H9 (cell line): ENCODE measurements around the gene MBTPS2. TPM values are rescaled to one million over a fixed set of nuclear protein-coding genes. Genes with fewer than 3 reads are reported as not detected.

ENCODE experiments used
- DNase-seq: peaks from one replicate; pipeline ENCODE4 v3.0.0-alpha.2; 2017
- H2AFZ ChIP-seq: one replicate; pipeline ENCODE4 v1.6.1; 2013; ENCODE audit warnings: mild to moderate bottlenecking, low read length, control low read depth, moderate library complexity
- H2AK5ac ChIP-seq: 2 replicates; pipeline ENCODE4 v1.6.1; 2013; ENCODE audit warnings: low read length, control low read depth, mixed read lengths; ENCODE audit not compliant: insufficient read length
- H2BK120ac ChIP-seq: one replicate; pipeline ENCODE4 v1.6.1; 2013; ENCODE audit warnings: low read depth, mild to moderate bottlenecking, low read length, control low read depth, inconsistent platforms; ENCODE audit not compliant: poor library complexity, severe bottlenecking
- H2BK12ac ChIP-seq: 2 replicates; pipeline ENCODE4 v1.6.1; 2013; ENCODE audit warnings: low read length, control low read depth, mixed read lengths, low read depth; ENCODE audit not compliant: insufficient read length
- H2BK15ac ChIP-seq: 2 replicates; pipeline ENCODE4 v1.6.1; 2013; ENCODE audit warnings: low read depth, low read length, control low read depth
- H2BK20ac ChIP-seq: one replicate; pipeline ENCODE4 v1.6.1; 2013; ENCODE audit warnings: low read depth, mild to moderate bottlenecking, low read length, control low read depth, inconsistent platforms; ENCODE audit not compliant: poor library complexity, severe bottlenecking
- H2BK5ac ChIP-seq: 2 replicates; pipeline ENCODE4 v1.6.1; 2013; ENCODE audit warnings: low read length, control low read depth, mixed read lengths; ENCODE audit not compliant: insufficient read length
- H3K14ac ChIP-seq: 2 replicates; pipeline ENCODE4 v1.6.1; 2013; ENCODE audit warnings: low read length, control low read depth; ENCODE audit not compliant: insufficient read depth
- H3K18ac ChIP-seq: 2 replicates; pipeline ENCODE4 v1.6.1; 2013; ENCODE audit warnings: low read depth, mild to moderate bottlenecking, mixed read lengths, low read length, control low read depth; ENCODE audit not compliant: insufficient read length
- H3K23ac ChIP-seq: 2 replicates; pipeline ENCODE4 v1.6.1; 2013; ENCODE audit warnings: low read length, control low read depth, mixed read lengths, low read depth; ENCODE audit not compliant: insufficient read length
- H3K23me2 ChIP-seq: 2 replicates; pipeline ENCODE4 v1.6.1; 2013; ENCODE audit warnings: low read depth, mild to moderate bottlenecking, mixed read lengths, low read length, control low read depth; ENCODE audit not compliant: insufficient read length, poor library complexity, severe bottlenecking
- H3K27ac ChIP-seq: 2 replicates; pipeline ENCODE4 v1.5.1; 2013; ENCODE audit warnings: low read length, control low read depth, mixed read lengths, low read depth; ENCODE audit not compliant: insufficient read length
- H3K27me3 ChIP-seq: 2 replicates; pipeline ENCODE4 v1.6.1; 2013; ENCODE audit warnings: low read length, control low read depth, inconsistent platforms; ENCODE audit not compliant: insufficient read depth
- H3K4ac ChIP-seq: 2 replicates; pipeline ENCODE4 v1.6.1; 2013; ENCODE audit warnings: low read depth, mild to moderate bottlenecking, control low read depth, inconsistent platforms, low read length, moderate library complexity
- H3K4me1 ChIP-seq: 2 replicates; pipeline ENCODE4 v1.6.1; 2013; ENCODE audit warnings: low read length, control low read depth, inconsistent platforms; ENCODE audit not compliant: insufficient read depth
- H3K4me2 ChIP-seq: 2 replicates; pipeline ENCODE4 v1.6.1; 2013; ENCODE audit warnings: low read length, control low read depth, mixed read lengths; ENCODE audit not compliant: insufficient read length, insufficient read depth
- H3K56ac ChIP-seq: 2 replicates; pipeline ENCODE4 v1.6.1; 2013; ENCODE audit warnings: low read depth, mild to moderate bottlenecking, mixed read lengths, low read length, control low read depth; ENCODE audit not compliant: insufficient read length
- H3K79me1 ChIP-seq: 2 replicates; pipeline ENCODE4 v1.6.1; 2013; ENCODE audit warnings: low read depth, mild to moderate bottlenecking, moderate library complexity, low read length, control low read depth, inconsistent platforms; ENCODE audit not compliant: insufficient read depth, poor library complexity, severe bottlenecking
- H3K79me2 ChIP-seq: 2 replicates; pipeline ENCODE4 v1.6.1; 2013; ENCODE audit warnings: low read length, control low read depth, inconsistent platforms; ENCODE audit not compliant: insufficient read depth
- H3K9ac ChIP-seq: 2 replicates; pipeline ENCODE4 v1.6.1; 2013; ENCODE audit warnings: low read length, control low read depth, mixed read lengths; ENCODE audit not compliant: insufficient read length; ENCODE audit errors: extremely low read depth
- H3K9me3 ChIP-seq: one replicate; pipeline ENCODE4 v1.6.1; 2013; ENCODE audit warnings: low read depth, low read length, inconsistent platforms; ENCODE audit not compliant: control insufficient read depth
- H3T11ph ChIP-seq: one replicate; pipeline ENCODE4 v1.6.1; 2013; ENCODE audit warnings: mild to moderate bottlenecking, low read length, control low read depth, inconsistent platforms
- H4K20me1 ChIP-seq: one replicate; pipeline ENCODE4 v1.6.1; 2013; ENCODE audit not compliant: control insufficient read depth, insufficient read length, insufficient read depth
- H4K5ac ChIP-seq: 2 replicates; pipeline ENCODE4 v1.6.1; 2013; ENCODE audit warnings: low read depth, mild to moderate bottlenecking, mixed read lengths, low read length, control low read depth; ENCODE audit not compliant: insufficient read length
- H4K8ac ChIP-seq: replicated peaks from 2 replicates; pipeline ENCODE4 v1.6.1; 2013; ENCODE audit warnings: low read length, control low read depth, mixed read lengths, low read depth; ENCODE audit not compliant: insufficient read length
- H4K91ac ChIP-seq: 2 replicates; pipeline ENCODE4 v1.6.1; 2013; ENCODE audit warnings: low read depth, mild to moderate bottlenecking, moderate library complexity, mixed read lengths, low read length, control low read depth; ENCODE audit not compliant: insufficient read length
- H3K27ac Mint-ChIP-seq, 3 experiments: 2 replicates in 2 of 3; 3 replicates in 1 of 3; pipeline ENCODE4 v1.8.0; 2020 to 2021; ENCODE audit warnings: mixed read lengths in 3 of 3, mild to moderate bottlenecking in 1 of 3, moderate library complexity in 1 of 3
- H3K27me3 Mint-ChIP-seq: 2 replicates; pipeline ENCODE4 v1.8.0; 2021; ENCODE audit warnings: low read depth, mild to moderate bottlenecking, moderate library complexity, mixed read lengths
- H3K36me3 Mint-ChIP-seq, 3 experiments: 2 replicates in 2 of 3; 3 replicates in 1 of 3; pipeline ENCODE4 v1.8.0; 2020 to 2021; ENCODE audit warnings: low read depth in 3 of 3, mixed read lengths in 3 of 3; ENCODE audit not compliant: insufficient read depth in 1 of 3
- H3K4me1 Mint-ChIP-seq, 2 experiments: 2 replicates each; pipeline ENCODE4 v1.8.0; 2020; ENCODE audit warnings: mixed read lengths in 2 of 2
- H3K4me3 Mint-ChIP-seq, 2 experiments: 2 replicates in 1 of 2; 3 replicates in 1 of 2; pipeline ENCODE4 v1.8.0; 2020 to 2021; ENCODE audit warnings: mild to moderate bottlenecking in 2 of 2, mixed read lengths in 2 of 2, moderate library complexity in 1 of 2
- H3K9me3 Mint-ChIP-seq, 2 experiments: 2 replicates in 1 of 2; 3 replicates in 1 of 2; pipeline ENCODE4 v1.8.0; 2020; ENCODE audit warnings: mild to moderate bottlenecking in 2 of 2, mixed read lengths in 2 of 2, moderate library complexity in 1 of 2
- CTCF ChIP-seq: fragments of 200-600 bp; sonication (generic); conservative IDR thresholded peaks from 3 replicates; pipeline ENCODE4 v1.8.0; 2021; ENCODE audit warnings: antibody characterized with exemption, mild to moderate bottlenecking
- WGBS: extraction: QIAGEN DNeasy Blood & Tissue Kit; methylation state at CpG from one replicate; pipeline ENCODE4 v1.1.7; 2013; ENCODE audit warnings: missing lambda C conversion rate, low lambda C conversion rate, mixed read lengths; ENCODE audit not compliant: insufficient read length; ENCODE audit errors: extremely low coverage; 5-methylcytosine and 5-hydroxymethylcytosine counted together
- total RNA-seq: library from RNA; stranded (reverse); gene quantifications from 2 replicates; pipeline ENCODE4 v1.2.1, GENCODE V29; 2021

MBTPS2 gene
- total RNA-seq, 1 experiment from 2014 or later: 6.8 TPM

GRCh38 chrX:21837056-21837455 lies 2.4 kb upstream of the MBTPS2 start:
- H3K9me3 Mint-ChIP-seq: peaks cover 0 to 22% of the 10 kb centered on the region in 2 experiments; a peak in 3 of 5 replicates
- no peak overlapping the region for H3K23ac ChIP-seq
- no peak overlapping the region for H2BK5ac ChIP-seq
- no peak overlapping the region for H4K5ac ChIP-seq
- H2BK15ac ChIP-seq: no peak overlapping the region
- no peak overlapping the region for H3K27ac ChIP-seq
- no peak overlapping the region for H2BK20ac ChIP-seq
- no peak overlapping the region for H2AK5ac ChIP-seq
- H3K14ac ChIP-seq: no peak overlapping the region
- no peak overlapping the region for H3K4me2 ChIP-seq
- H3K18ac ChIP-seq: no peak overlapping the region
- no peaks in the 10 kb centered on the region for H3K27me3 ChIP-seq
- H2AFZ ChIP-seq: no peak overlapping the region
- no peak overlapping the region for H3K9ac ChIP-seq
- H2BK120ac ChIP-seq: no peak overlapping the region
- H3K4ac ChIP-seq: no peak overlapping the region
- H3K79me1 ChIP-seq: no peaks in the 10 kb centered on the region
- H4K8ac ChIP-seq: no peak overlapping the region
- peak overlapping the region in 2 of 3 experiments; percentile 28 to 80; a peak in 2 of 7 replicates for H3K27ac Mint-ChIP-seq
- no peak overlapping the region for H2BK12ac ChIP-seq
- H3K4me1 Mint-ChIP-seq: peaks cover 29 to 34% of the 10 kb centered on the region in 2 experiments
- no peaks in the 10 kb centered on the region for H4K20me1 ChIP-seq
- no CpG with 5 or more reads among the region's 2 CpGs for WGBS
- H3T11ph ChIP-seq: no peak overlapping the region
- H3K56ac ChIP-seq: no peak overlapping the region
- H3K9me3 ChIP-seq: no peaks in the 10 kb centered on the region
- H3K79me2 ChIP-seq: no peaks in the 10 kb centered on the region
- no peak for DNase-seq
- no peak overlapping the region for H3K4me3 Mint-ChIP-seq
- H4K91ac ChIP-seq: no peak overlapping the region
- no peaks in the 10 kb centered on the region for H3K23me2 ChIP-seq
- no peak; the same call in 2 of the 3 replicates for TF ChIP-seq CTCF
- H3K36me3 Mint-ChIP-seq: no peaks in the 10 kb centered on the region
- H3K4me1 ChIP-seq: no peaks in the 10 kb centered on the region
- no peaks in the 10 kb centered on the region for H3K27me3 Mint-ChIP-seq
